Heart left ventricle (tissue), 16 donors: ENCODE results near the gene NPTX1. TPM values are rescaled to one million over a fixed set of nuclear protein-coding genes. Genes with fewer than 3 reads are reported as not detected.

ENCODE experiments used
- ATAC-seq, 4 donors: fragments of 200-7000 bp; cut with Tn5 transposase; one replicate each; pipeline ENCODE4 v1.9.1; 2020 to 2022; ENCODE audit warnings: moderate library complexity in 4 of 4, mild to moderate bottlenecking in 3 of 4, moderate number of reproducible peaks in 1 of 4
- DNase-seq, 5 donors: peaks; one replicate each; pipeline ENCODE4 v3.0.0-alpha.2; 2020
- H3K27ac ChIP-seq, 12 donors: fragments of 200-600 bp; sonication (generic) in 4 of 12; one replicate each; pipeline versions ENCODE4 v1.5.0 to v1.8.0; 2016 to 2022; ENCODE audit warnings: mild to moderate bottlenecking in 2 of 12
- H3K27me3 ChIP-seq, 9 donors: fragments of 200-600 bp; sonication (generic) in 2 of 9; one replicate each; pipeline versions ENCODE4 v1.5.1 to v1.8.0; 2016 to 2022; ENCODE audit warnings: mild to moderate bottlenecking in 3 of 9
- H3K36me3 ChIP-seq, 9 donors: fragments of 200-600 bp; sonication (generic) in 2 of 9; one replicate each; pipeline versions ENCODE4 v1.5.0 to v1.8.0; 2018 to 2022; ENCODE audit warnings: mild to moderate bottlenecking in 2 of 9
- H3K4me1 ChIP-seq, 12 donors: fragments of 200-600 bp; sonication (generic) in 4 of 12; one replicate each; pipeline versions ENCODE4 v1.5.0 to v1.8.0; 2016 to 2022; ENCODE audit warnings: mild to moderate bottlenecking in 3 of 12
- H3K4me3 ChIP-seq, 12 donors: fragments of 200-600 bp; sonication (generic) in 4 of 12; one replicate each; pipeline versions ENCODE4 v1.5.0 to v1.8.0; 2017 to 2022; ENCODE audit warnings: mild to moderate bottlenecking in 9 of 12, moderate library complexity in 4 of 12
- H3K9me3 ChIP-seq, 12 donors: fragments of 200-600 bp; sonication (generic) in 4 of 12; one replicate each; pipeline versions ENCODE4 v1.5.0 to v1.8.0; 2016 to 2022; ENCODE audit warnings: mild to moderate bottlenecking in 1 of 12
- POLR2A ChIP-seq, 2 donors: fragments of 450-650 bp; IDR thresholded peaks; one replicate each; pipeline ENCODE4 v1.6.1; 2017; ENCODE audit warnings: antibody characterized with exemption in 2 of 2, mild to moderate bottlenecking in 2 of 2, moderate library complexity in 2 of 2
- WGBS, 4 donors: extraction: QIAGEN DNeasy Blood & Tissue Kit in 2 of 4; methylation state at CpG; one replicate each; pipeline versions ENCODE4 v1.1.5 to v1.1.7; 2013 to 2018; 5-methylcytosine and 5-hydroxymethylcytosine counted together
- intact Hi-C, 10 donors: fragments of 100-400 bp; cut with DNase I; formaldehyde crosslinking; loops; one replicate each; pipeline versions ENCODE4 v1.11.1 to v1.14.2; 2022
- polyA plus RNA-seq, 2 donors: library from polyadenylated mRNA; stranded (reverse); fragments of 200-250 nt; gene quantifications; one replicate each; pipeline ENCODE4 v1.2.3, GENCODE V29; 2013
- total RNA-seq, 9 donors: library from RNA; depleted of rRNA in 2 of 9; stranded (reverse); fragments of >200 nt in 2 of 9; fragmentation: NEBNext Ultra II Directional in 3 of 9; extraction: Animal tissue kit (Norgen Biotek cat#: 25700) in 3 of 9; gene quantifications; one replicate each; pipeline versions ENCODE4 v1.1.0 to v1.2.4, GENCODE V29; 2016 to 2023
- TF ChIP-seq, protein P1 (sequence below), 12 donors: fragments of 200-600 bp; sonication (generic) in 4 of 12; IDR thresholded peaks; one replicate each; pipeline versions ENCODE4 v1.5.0 to v1.8.0; 2018 to 2022; ENCODE audit warnings: antibody characterized with exemption in 12 of 12, mild to moderate bottlenecking in 5 of 12
- donor health status: ischemic (EF 13 %, LVEDD 7.1; RV severe dilation, severe dysfunction).
- donor health status: healthy with polysubstance abuse.
- donor health status: DM: no; HTN: yes; CAD: no.
- donor health status: DM: no; HTN: no; CAD: no.
- donor health status: ischemic (EF 25% LVEDD 6.9; RV normal size, moderate dysfunction).
- donor health status: ischemic (EF 25% LVEDD 5.7; RV mildly dilated, moderate dysfunction).
- donor health status: healthy.
- donor health status: DM: yes; HTN: yes; CAD: no.
- donor health status: ischemic (EF 35%, LVEDD 5.7; RV mildly dilated, moderate dysfunction).
- donor health status: nonischemic (EF 11% LVEDD 7.7; RV severe dilation, severe dysfunction).
- donor health status: DM: yes; HTN: yes; CAD: no.
- donor health status: PGD.
- donor health status: ischemic (EF 29% LVEDD 5.4; RV normal size, mild dysfunction).
- donor health status: nonischemic (EF 23%, LVEDD 6.1; RV moderate dilation, normal function).

Gene NPTX1
- total and polyA plus RNA-seq, 11 donors: 0.01 to 0.58 (median 0.09) TPM; not detected in 7

DNA sequence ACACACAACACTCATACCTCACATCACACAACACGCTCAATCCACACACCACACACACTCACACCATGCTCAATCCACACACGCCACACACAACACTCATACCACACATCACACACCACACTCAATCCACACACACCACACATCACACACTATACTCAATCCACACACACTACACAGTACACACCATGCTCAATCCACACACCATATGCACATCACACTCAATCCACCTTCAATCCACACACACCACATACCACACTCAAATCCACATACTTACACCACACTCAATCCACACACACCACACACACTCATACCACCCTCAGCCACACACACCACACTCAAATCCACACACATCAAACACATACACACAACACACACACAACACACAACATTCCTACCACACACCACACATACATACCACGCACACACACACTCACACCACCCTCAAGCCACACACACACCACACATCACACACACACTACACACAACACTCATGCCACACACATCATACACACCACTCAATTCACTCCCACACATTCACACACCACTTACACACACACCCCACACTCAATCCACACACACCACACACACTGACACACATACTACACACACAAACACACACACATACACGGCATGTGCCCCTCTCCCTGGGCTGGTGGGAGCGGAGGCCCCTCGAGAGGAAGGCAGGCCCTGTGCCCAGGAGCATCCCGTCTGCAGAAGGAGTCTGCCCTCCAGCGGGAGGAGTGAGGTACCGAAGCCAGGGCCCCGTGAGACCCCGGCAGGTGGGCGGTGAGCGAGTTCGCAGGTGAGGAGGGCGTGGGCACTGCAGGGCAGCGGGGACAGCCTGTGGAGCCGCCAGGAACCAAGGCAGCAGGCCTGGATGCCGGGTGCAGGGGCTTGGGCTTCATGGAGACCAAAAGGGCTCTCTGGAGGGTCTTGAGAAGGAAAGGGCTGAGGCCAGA, 35.1 kb upstream of the NPTX1 start:
- peaks cover 0 to 43% (median 9%) of the 10 kb centered on the region in 9 donors for H3K27me3 ChIP-seq
- no peak for TF ChIP-seq POLR2A (IDR thresholded peaks at IDR 0.05)
- TF ChIP-seq, protein P1, sequence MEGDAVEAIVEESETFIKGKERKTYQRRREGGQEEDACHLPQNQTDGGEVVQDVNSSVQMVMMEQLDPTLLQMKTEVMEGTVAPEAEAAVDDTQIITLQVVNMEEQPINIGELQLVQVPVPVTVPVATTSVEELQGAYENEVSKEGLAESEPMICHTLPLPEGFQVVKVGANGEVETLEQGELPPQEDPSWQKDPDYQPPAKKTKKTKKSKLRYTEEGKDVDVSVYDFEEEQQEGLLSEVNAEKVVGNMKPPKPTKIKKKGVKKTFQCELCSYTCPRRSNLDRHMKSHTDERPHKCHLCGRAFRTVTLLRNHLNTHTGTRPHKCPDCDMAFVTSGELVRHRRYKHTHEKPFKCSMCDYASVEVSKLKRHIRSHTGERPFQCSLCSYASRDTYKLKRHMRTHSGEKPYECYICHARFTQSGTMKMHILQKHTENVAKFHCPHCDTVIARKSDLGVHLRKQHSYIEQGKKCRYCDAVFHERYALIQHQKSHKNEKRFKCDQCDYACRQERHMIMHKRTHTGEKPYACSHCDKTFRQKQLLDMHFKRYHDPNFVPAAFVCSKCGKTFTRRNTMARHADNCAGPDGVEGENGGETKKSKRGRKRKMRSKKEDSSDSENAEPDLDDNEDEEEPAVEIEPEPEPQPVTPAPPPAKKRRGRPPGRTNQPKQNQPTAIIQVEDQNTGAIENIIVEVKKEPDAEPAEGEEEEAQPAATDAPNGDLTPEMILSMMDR (IDR thresholded peaks at IDR 0.05): peak in 1 of 12 donors; percentile 10
- ATAC-seq (peak in 1 of 4 donors; percentile 17), DNase-seq (no peak)
- no peak overlapping the region for H3K27ac ChIP-seq
- intact Hi-C loops: no loop called here
- H3K4me3 ChIP-seq: no peak overlapping the region
- H3K36me3 ChIP-seq: no peaks in the 10 kb centered on the region
- 37 to 42% (median 38%) methylated on average over 16 to 18 of the region's 18 CpGs for WGBS, 4 donors
- peaks cover 0 to 3% (median 0%) of the 10 kb centered on the region in 12 donors for H3K4me1 ChIP-seq
- H3K9me3 ChIP-seq: no peaks in the 10 kb centered on the region

DNA sequence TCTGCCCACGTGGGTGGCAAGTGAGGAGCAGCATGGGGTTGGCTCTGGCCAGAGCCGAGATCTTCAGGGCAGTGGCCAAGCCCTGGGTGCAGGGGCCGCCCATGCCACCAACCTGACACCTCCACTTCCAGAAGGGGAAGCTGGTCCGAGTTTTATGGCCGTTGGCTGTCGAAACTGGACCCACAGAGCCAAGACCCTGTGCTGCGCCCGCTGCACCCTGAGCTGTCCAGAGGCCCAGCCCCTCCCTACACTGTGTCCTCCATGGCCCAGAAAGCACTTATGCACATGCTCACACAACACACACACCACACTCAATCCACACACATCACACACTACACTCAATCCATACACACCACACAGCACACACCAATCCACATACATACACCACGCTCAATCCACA, 34.4 kb upstream of the NPTX1 start:
- ATAC-seq (peak in 1 of 4 donors; percentile 16), DNase-seq (no peak)
- Histone ChIP-seq H3K4me1 (peaks cover 0 to 3% (median 0%) of the 10 kb centered on the region in 12 donors), H3K27ac (no peak overlapping the region), H3K4me3 (no peak overlapping the region), H3K36me3 (no peaks in the 10 kb centered on the region), H3K9me3 (no peaks in the 10 kb centered on the region), H3K27me3 (peaks cover 0 to 50% (median 9%) of the 10 kb centered on the region in 9 donors)
- WGBS, 4 donors: 72 to 83% (median 77%) methylated on average over 9 of the region's 9 CpGs
- no peak for TF ChIP-seq POLR2A (IDR thresholded peaks at IDR 0.05)
- TF ChIP-seq, protein P1 (IDR thresholded peaks at IDR 0.05): no peak
- intact Hi-C loops: no loop called here

DNA sequence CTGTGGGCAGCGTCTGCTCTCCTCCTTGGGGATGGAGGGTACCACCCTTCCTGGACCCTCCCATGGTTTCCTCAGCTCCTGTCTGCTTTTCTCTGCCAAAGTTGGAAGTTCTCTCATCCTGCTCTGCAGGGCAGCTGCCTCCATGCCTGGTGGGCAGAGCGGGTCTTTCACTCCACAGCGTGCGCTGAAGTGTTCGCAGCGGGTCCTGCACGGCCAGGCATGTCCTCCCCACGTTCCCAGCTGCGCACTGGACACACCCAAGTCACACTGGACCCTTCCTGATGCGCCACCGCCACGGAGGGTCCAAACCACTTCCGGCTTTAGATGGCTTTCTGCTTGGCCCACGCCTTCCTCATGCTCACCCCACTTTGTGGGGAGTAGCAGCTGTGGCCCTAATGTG, 33.7 kb upstream of the NPTX1 start:
- no peaks in the 10 kb centered on the region for H3K9me3 ChIP-seq
- H3K4me1 ChIP-seq: peaks cover 0 to 3% (median 0%) of the 10 kb centered on the region in 12 donors
- intact Hi-C loops: no loop called here
- no peak for TF ChIP-seq POLR2A (IDR thresholded peaks at IDR 0.05)
- TF ChIP-seq, protein P1 (IDR thresholded peaks at IDR 0.05): no peak
- ATAC-seq: no peak
- H3K27me3 ChIP-seq: peaks cover 0 to 54% (median 9%) of the 10 kb centered on the region in 9 donors
- 77 to 87% (median 84%) methylated on average over 14 of the region's 14 CpGs for WGBS, 4 donors
- no peak overlapping the region for H3K4me3 ChIP-seq
- DNase-seq: no peak
- H3K36me3 ChIP-seq: no peaks in the 10 kb centered on the region
- H3K27ac ChIP-seq: no peak overlapping the region

DNA sequence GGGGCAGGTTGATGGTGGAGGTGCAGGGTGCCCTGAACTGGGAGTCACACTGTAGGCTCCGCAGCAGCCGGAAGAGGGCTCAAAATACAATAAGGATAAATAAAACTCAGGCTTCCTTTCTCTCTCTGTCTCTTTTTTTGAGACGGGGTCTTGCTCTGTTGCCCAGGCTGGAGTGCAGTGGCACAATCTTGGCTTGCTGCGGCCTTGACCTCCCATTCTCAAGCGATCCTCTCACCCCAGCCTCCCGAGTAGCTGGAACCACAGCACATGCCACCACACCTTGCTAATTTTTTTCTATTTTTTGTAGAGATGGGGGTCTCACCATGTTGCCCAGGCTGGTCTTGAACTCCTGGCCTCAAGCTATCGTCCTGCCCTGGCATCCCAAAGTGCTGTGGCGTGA, 32.9 kb upstream of the NPTX1 start:
- no peak overlapping the region for H3K27ac ChIP-seq
- H3K4me1 ChIP-seq: peaks cover 0 to 3% (median 0%) of the 10 kb centered on the region in 12 donors
- DNase-seq (no peak), ATAC-seq (no peak)
- H3K36me3 ChIP-seq: no peaks in the 10 kb centered on the region
- H3K4me3 ChIP-seq: no peak overlapping the region
- no peak for TF ChIP-seq POLR2A (IDR thresholded peaks at IDR 0.05)
- TF ChIP-seq, protein P1 (IDR thresholded peaks at IDR 0.05): no peak
- intact Hi-C loops: no loop called here
- no peaks in the 10 kb centered on the region for H3K9me3 ChIP-seq
- 68 to 82% (median 76%) methylated on average over 8 of the region's 8 CpGs for WGBS, 4 donors
- H3K27me3 ChIP-seq: peaks cover 0 to 62% (median 9%) of the 10 kb centered on the region in 9 donors
